NCI-H128 (cell line): ENCODE measurements around the gene CUEDC1.

Source experiments
- DNase-seq: peaks from one replicate; lab custom pipeline; 2025; ENCODE audit not compliant: unreplicated experiment; lab: John Stamatoyannopoulos, UW

CUEDC1 gene

DNA sequence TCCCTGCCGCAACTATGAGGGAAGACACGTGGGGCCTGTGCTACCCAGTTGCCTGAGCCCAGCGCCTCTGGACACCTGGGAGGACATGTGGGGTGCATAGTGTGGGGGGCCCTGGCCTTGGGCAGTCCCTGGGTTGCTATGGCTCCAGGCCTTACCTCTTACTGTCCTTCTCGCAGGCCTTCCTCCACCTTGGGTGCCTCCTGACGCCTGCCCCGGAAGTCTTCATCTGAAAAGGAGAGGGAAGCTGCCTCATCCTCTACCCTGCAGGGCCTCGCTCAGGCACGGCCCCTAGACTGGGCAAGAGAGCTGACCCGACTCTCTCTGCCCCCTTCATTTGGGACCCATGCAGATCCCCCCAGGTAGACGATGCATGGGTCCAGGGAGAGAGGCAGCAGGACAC is 88.9 kb downstream of the CUEDC1 start:
- no peak for DNase-seq

- DNase-seq: no peak
These were observed 90.9 kb downstream of the CUEDC1 start for GRCh38 chr17:57864273-57864672.

DNA sequence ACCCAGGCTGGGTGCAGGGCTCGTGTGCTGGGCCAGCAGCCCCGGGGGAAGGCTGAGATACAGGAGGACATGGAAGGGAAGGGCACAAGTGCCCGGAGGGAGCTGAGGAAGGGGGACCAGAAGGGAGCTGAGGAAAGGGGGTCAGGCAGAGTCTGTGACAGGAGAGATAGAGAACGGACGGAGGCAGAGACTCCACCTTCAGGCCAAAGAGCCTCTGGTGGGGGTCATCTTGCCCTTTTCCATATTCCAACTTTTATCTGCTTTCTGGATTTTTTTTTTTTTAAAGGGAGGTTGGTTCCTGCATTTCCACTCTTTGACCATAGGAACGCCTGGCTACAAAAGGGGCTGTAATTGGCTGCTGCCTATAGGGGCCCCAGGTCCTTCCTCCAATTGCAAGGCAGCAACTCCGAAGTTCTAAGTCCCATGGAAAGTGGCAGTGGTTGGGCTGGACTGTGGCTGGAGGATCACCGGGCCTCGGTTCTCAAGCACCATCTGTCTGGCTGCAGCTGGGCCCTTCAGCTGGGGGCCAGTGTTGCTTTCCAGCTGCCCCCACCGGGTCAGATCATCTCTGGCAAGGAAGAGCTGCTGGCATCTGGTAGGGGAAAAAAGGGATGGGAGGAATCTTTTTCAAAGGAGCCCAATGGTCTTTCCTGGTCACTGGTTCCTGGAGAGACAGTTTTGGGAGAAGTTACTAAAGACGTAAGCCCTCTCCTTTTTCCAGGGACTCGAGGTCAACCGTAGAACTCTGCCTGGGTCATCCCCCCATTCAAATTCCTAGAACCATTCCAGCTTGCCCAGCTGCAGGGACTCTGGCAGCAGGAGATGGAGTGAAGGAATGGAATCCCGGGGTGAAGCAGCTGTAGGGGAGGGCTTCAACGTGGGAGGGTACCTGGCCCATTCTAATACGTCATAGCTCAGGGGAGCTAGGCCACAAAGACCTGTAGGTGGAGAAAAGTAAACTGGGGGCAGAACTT is 92.2 kb downstream of the CUEDC1 start:
- no peak for DNase-seq

DNA sequence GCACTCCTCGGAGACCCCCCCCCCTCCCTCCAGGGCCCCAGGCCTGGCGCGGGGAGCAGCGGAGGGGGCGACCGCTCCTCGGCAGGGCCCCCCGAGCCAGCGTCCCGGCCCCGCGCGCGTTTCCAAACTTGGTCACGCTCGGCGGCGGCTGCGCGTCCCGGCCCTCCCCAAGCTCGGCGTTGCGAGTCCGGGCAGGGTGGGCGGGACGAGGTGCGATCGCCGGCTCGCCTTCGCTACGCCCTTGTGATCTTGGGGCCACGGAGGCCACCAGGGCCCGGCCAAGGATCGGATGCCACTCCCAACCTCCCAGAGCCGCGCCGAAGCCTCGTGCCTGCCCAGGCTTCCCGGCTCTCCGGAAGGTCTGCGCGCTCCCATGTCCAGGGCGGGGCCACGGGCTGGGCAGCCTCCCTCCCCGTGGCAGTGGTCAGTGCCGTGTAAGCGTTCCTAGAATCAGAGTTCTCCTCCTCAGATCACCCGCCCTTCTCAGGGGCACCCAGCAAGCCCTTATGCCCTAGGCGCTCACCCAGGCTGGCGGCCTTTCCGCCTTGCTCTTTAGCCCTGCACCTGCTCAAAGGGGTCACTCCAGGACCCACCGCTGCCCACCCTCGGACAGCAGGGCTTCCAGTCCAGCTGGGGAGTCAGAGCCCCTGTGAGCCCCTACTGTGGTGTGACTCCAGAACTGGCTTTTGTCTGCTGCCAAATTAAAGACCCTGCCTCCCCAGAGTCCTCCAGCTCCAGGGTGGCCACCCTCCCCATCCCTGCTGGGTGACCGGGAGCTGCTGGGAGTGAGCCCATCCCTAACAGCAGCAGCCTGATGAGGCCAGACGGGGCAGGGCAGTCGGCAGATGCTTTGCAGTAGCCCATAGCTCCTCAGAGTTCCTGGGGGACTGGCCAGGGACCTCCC is 93.2 kb downstream of the CUEDC1 start:
- no peak for DNase-seq

DNA sequence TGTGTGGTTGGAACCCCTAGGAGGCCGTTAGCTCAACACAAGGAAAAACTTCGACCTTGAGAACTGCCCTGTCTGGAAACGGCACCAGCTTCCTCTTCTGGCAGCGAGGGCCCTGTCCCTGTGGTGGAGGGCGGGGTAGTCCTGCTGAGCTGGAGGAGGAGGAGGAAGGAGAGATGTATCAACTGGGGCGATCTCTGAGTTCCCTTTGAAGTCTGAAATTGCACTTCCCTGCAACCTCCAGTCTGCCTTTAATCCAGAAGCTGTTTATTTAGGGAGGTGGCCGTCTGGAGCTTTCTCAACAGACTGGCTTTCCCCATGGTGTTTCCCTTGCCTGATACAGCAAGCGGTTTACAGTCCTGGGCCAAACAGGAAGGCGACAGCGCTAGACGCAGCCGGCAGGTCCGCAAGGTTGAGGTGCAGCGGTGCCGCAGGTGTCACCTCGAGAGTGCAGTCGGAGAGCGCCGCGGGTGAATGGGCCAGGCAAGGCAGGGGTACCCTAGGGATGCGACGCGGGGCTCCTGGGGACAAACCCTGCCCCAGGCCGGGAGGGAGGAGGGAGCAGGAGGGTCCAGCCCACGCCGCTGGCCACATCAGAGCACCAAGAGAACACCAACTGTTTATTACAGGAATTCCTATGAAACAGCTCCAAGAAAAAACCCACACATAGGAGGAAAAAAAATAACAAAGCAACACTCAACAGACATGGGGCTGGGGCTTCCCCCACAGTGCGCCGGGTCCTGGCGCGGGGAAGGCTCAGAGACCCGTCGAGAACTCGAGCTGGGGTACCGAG is 94.0 kb downstream of the CUEDC1 start:
- DNase-seq: no peak

- DNase-seq: no peak
These were observed 94.7 kb downstream of the CUEDC1 start for GRCh38 chr17:57860414-57860999.

DNA sequence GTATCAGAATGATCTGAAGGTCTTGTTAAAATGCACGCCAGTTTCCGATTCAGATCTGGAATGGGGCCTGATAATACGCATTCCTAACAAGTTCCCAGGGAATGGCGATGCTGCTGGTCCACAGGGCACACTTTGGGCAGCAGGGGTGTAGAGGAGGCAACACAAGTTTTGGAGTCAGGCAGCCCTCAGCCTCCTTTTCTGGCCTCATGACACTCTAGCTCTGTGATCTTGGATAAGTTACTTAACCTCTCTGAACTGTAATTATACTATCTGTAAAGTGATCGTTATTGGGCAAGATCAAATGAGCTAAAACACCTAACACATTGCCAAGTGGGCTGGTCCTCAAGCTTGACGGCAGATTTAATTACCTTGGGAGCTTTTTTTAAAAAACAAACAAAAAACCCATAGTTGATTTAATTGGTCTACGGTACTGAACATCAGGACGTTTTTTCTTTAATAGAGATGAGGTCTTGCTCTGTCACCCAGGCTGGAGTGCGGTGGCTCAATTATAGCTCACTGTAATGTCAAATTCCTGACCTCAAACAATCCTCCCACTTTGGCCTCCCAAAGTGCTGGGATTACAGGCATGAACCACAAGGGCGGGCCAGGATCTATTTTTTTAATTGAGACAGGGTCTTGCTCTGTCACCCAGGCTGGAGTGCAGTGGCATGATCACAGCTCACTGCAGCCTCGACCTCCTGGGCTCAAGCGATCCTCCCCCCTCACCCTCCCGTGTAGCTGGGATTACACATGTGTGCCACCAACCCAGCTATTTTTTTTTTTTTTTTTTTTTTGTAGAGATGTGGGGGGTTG is 95.4 kb downstream of the CUEDC1 start:
- DNase-seq: no peak

- no peak for DNase-seq
These were observed 96.4 kb downstream of the CUEDC1 start for GRCh38 chr17:57858838-57859237.

- DNase-seq: no peak
These were observed 98.2 kb downstream of the CUEDC1 start for GRCh38 chr17:57856792-57857620.

GRCh38 chr17:57855391-57856035 is 99.7 kb downstream of the CUEDC1 start:
- DNase-seq: no peak

GRCh38 chr17:57853695-57854094 is 101.5 kb downstream of the CUEDC1 start:
- DNase-seq: no peak

- DNase-seq: no peak
These were observed 102.3 kb downstream of the CUEDC1 start for GRCh38 chr17:57852955-57853328.

DNA sequence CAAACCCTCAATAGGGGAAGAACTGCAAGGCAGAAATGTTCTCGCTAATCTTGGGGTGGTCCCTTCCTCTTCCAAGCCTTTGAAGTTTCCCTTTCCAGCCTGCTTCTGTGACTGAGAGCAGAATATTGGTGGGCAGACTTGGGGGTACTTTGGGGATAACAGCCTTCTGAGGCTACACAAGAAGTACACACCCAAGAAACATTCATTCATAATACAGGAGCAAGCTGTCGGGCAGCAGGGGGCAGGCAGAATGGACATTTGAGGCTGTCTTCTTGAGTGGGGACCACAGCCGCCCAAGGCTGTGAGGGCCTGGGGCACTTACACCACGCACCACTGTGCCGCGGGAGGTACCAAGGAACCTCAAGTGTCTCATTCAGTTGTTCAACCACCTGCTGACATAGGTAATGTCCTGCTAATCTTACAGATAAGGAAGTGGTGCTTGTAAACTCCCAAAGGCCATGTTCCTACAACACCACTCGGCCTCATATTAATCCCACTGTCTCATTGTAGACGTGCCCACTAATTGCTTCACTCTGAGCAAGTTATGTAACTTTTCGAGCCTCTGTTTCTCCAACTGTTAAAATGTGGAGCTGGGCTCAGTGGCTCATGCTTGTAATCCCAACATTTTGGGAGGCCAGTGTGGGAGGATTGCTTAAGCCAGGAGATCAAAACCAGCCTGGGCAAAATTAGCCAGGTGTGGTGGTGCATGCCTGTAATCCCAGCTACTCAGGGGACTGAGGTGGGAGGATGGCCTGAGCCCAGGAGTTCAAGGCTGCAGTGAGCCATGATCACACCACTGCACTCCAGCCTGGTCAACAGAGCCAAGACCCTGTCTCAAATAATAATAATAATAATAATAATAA is 102.9 kb downstream of the CUEDC1 start:
- DNase-seq: no peak

GRCh38 chr17:57849874-57850754 is 105.1 kb downstream of the CUEDC1 start, which contains the start of gene MRPS23:
MRPS23 (minus strand) TSS chr17:57850044; CDS start chr17:57850010, 34 bp downstream.
- peak; percentile 91 for DNase-seq

GRCh38 chr17:57849163-57849873 is 105.9 kb downstream of the CUEDC1 start:
- no peak for DNase-seq
